WTC11 (cell line): Measurements from ENCODE around the gene FADS6. TPM values are rescaled to one million over a fixed set of nuclear protein-coding genes. Genes with fewer than 3 reads are reported as not detected.

ENCODE experiments used
- ATAC-seq: fragments of 200-7000 bp; cut with Tn5 transposase; 2 replicates; pipeline ENCODE4 v1.10.0; 2021; ENCODE audit warnings: mild to moderate bottlenecking, moderate library complexity
- CTCF ChIA-PET: fragments of 300-600 bp; sonication (Branson Sonifier 250); formaldehyde crosslinking; loops from one replicate; lab custom pipeline; 2021; ENCODE audit warnings: antibody characterized with exemption; lab: Charles Lee
- POLR2A ChIA-PET: fragments of 350-600 bp; sonication (Branson Sonifier 250); formaldehyde crosslinking; loops from one replicate; lab custom pipeline; 2021; ENCODE audit warnings: antibody characterized with exemption; lab: Charles Lee
- DNase-seq: peaks from one replicate; pipeline ENCODE4 v3.0.0; 2021; ENCODE audit warnings: low spot score
- H3K27ac Mint-ChIP-seq: 2 replicates; pipeline ENCODE4 v1.8.0; 2021; ENCODE audit warnings: mixed read lengths
- H3K27me3 Mint-ChIP-seq: 2 replicates; pipeline ENCODE4 v1.8.0; 2021; ENCODE audit warnings: low read depth, mild to moderate bottlenecking, moderate library complexity, mixed read lengths
- H3K36me3 Mint-ChIP-seq: 2 replicates; pipeline ENCODE4 v1.8.0; 2021; ENCODE audit warnings: mixed read lengths
- H3K4me1 Mint-ChIP-seq: 2 replicates; pipeline ENCODE4 v1.8.0; 2022; ENCODE audit warnings: mixed read lengths
- H3K4me3 Mint-ChIP-seq: 2 replicates; pipeline ENCODE4 v1.8.0; 2021; ENCODE audit warnings: mild to moderate bottlenecking, moderate library complexity, mixed read lengths
- H3K9me3 Mint-ChIP-seq: 2 replicates; pipeline ENCODE4 v1.8.0; 2021; ENCODE audit warnings: mixed read lengths
- ATF2 ChIP-seq: sonication (generic); formaldehyde crosslinking; IDR thresholded peaks from 2 replicates; pipeline ENCODE4 v1.8.1; 2022; ENCODE audit warnings: low read depth, missing genetic modification reagents, borderline replicate concordance
- CREB1 ChIP-seq: sonication (generic); formaldehyde crosslinking; IDR thresholded peaks from 2 replicates; pipeline ENCODE4 v1.8.0; 2023; ENCODE audit warnings: mild to moderate bottlenecking, missing genetic modification reagents
- CTCF ChIP-seq: fragments of 200-600 bp; IDR thresholded peaks from 2 replicates; pipeline ENCODE4 v1.8.0; 2022; ENCODE audit warnings: antibody characterized with exemption
- EMX1 ChIP-seq: fragments of 250-450 bp; sonication (Bioruptor Pico); IDR thresholded peaks from 2 replicates; pipeline ENCODE4 v1.8.0; 2021; ENCODE audit warnings: mild to moderate bottlenecking
- ESRRA ChIP-seq: sonication (generic); formaldehyde crosslinking; IDR thresholded peaks from 2 replicates; pipeline ENCODE4 v1.8.1; 2022; ENCODE audit warnings: mild to moderate bottlenecking, missing genetic modification reagents, borderline replicate concordance
- GRHL2 ChIP-seq: fragments of 250-450 bp; sonication (Bioruptor Pico); IDR thresholded peaks from 2 replicates; pipeline ENCODE4 v1.8.0; 2022; ENCODE audit warnings: mild to moderate bottlenecking, moderate library complexity; ENCODE audit not compliant: insufficient replicate concordance, severe bottlenecking
- GTF2I ChIP-seq: fragments of 250-450 bp; sonication (Bioruptor Pico); conservative IDR thresholded peaks from 2 replicates; pipeline ENCODE4 v1.4.0; 2021; ENCODE audit warnings: mild to moderate bottlenecking
- IRF2 ChIP-seq: sonication (generic); formaldehyde crosslinking; IDR thresholded peaks from 2 replicates; pipeline ENCODE4 v1.8.0; 2022; ENCODE audit warnings: low read depth, missing genetic modification reagents, borderline replicate concordance
- KAT7 ChIP-seq: sonication (generic); formaldehyde crosslinking; IDR thresholded peaks from 2 replicates; pipeline ENCODE4 v1.8.1; 2023; ENCODE audit warnings: missing genetic modification reagents, mild to moderate bottlenecking, borderline replicate concordance
- NFE2L1 ChIP-seq: sonication (generic); formaldehyde crosslinking; IDR thresholded peaks from 2 replicates; pipeline ENCODE4 v1.8.1; 2023; ENCODE audit warnings: missing genetic modification reagents
- NR2C2 ChIP-seq: sonication (generic); formaldehyde crosslinking; IDR thresholded peaks from 2 replicates; pipeline ENCODE4 v1.8.0; 2022; ENCODE audit warnings: mild to moderate bottlenecking, missing genetic modification reagents
- RORB ChIP-seq: fragments of 250-450 bp; sonication (Bioruptor Pico); IDR thresholded peaks from 2 replicates; pipeline ENCODE4 v1.9.0; 2021; ENCODE audit warnings: mild to moderate bottlenecking
- SOX15 ChIP-seq: fragments of 250-450 bp; sonication (Bioruptor Pico); IDR thresholded peaks from 2 replicates; pipeline ENCODE4 v1.9.0; 2021; ENCODE audit warnings: mild to moderate bottlenecking
- TEAD1 ChIP-seq: sonication (generic); formaldehyde crosslinking; IDR thresholded peaks from 2 replicates; pipeline ENCODE4 v1.8.0; 2022; ENCODE audit warnings: mild to moderate bottlenecking, missing genetic modification reagents
- USF1 ChIP-seq: sonication (generic); formaldehyde crosslinking; IDR thresholded peaks from 2 replicates; pipeline ENCODE4 v1.8.0; 2022; ENCODE audit warnings: mild to moderate bottlenecking, missing genetic modification reagents
- ZNF121 ChIP-seq: sonication (generic); formaldehyde crosslinking; IDR thresholded peaks from 2 replicates; pipeline ENCODE4 v1.8.0; 2023; ENCODE audit warnings: missing genetic modification reagents
- ZNF138 ChIP-seq: sonication (generic); formaldehyde crosslinking; conservative IDR thresholded peaks from 2 replicates; pipeline ENCODE4 v1.8.1; 2022; ENCODE audit warnings: mild to moderate bottlenecking, moderate library complexity, missing genetic modification reagents
- ZNF219 ChIP-seq: sonication (generic); formaldehyde crosslinking; IDR thresholded peaks from 2 replicates; pipeline ENCODE4 v1.8.0; 2023; ENCODE audit warnings: missing genetic modification reagents, mild to moderate bottlenecking, borderline replicate concordance
- ZNF263 ChIP-seq: sonication (generic); formaldehyde crosslinking; IDR thresholded peaks from 2 replicates; pipeline ENCODE4 v1.8.1; 2022; ENCODE audit warnings: low read depth, mild to moderate bottlenecking, moderate library complexity, missing genetic modification reagents
- ZNF317 ChIP-seq: sonication (generic); formaldehyde crosslinking; IDR thresholded peaks from 2 replicates; pipeline ENCODE4 v1.8.1; 2023; ENCODE audit warnings: low read depth, mild to moderate bottlenecking, moderate library complexity, missing genetic modification reagents, borderline replicate concordance
- ZNF396 ChIP-seq: fragments of 250-450 bp; sonication (Bioruptor Pico); IDR thresholded peaks from 2 replicates; pipeline ENCODE4 v1.8.0; 2021; ENCODE audit warnings: mild to moderate bottlenecking, moderate library complexity, borderline replicate concordance
- ZNF671 ChIP-seq: fragments of 250-450 bp; sonication (Bioruptor Pico); IDR thresholded peaks from 2 replicates; pipeline ENCODE4 v1.8.0; 2021; ENCODE audit warnings: mild to moderate bottlenecking
- total RNA-seq: library from RNA; stranded (reverse); gene quantifications from 3 replicates; pipeline ENCODE4 v1.2.3, GENCODE V29; 2021
- TF ChIP-seq, protein P1 (sequence below): sonication (generic); formaldehyde crosslinking; IDR thresholded peaks from 2 replicates; pipeline ENCODE4 v1.8.1; 2022; ENCODE audit warnings: mild to moderate bottlenecking, moderate library complexity, missing genetic modification reagents
- TF ChIP-seq, protein P2 (sequence below): sonication (generic); formaldehyde crosslinking; IDR thresholded peaks from 2 replicates; pipeline ENCODE4 v1.8.0; 2022; ENCODE audit warnings: missing genetic modification reagents

FADS6 gene
- total RNA-seq, 1 experiment from 2014 or later: 1.2 TPM

DNA sequence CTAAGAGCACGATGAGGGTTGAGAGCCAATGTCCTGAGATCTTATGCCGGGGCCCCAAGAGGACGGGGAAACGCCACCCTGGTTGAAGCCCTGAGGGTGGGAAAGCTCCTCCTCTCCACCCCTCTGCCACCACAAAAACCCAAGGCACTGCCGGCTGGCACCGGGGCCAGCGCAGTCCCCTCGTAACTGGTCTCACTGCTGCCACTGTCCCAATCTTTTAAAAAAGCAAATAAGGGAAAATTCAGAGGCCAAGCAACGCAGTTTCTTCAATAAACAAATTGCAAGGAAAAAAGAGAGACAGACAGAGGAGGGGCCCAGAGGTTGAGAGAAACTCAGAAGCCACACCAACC, 40.4 kb downstream of the FADS6 start:
- Mint-ChIP-seq H3K36me3 (no peaks in the 10 kb centered on the region), H3K4me1 (peaks cover 9% of the 10 kb centered on the region), H3K27ac (no peak overlapping the region), H3K9me3 (no peaks in the 10 kb centered on the region), H3K4me3 (peak overlapping the region; percentile 79), H3K27me3 (peaks cover 94% of the 10 kb centered on the region)
- CTCF ChIA-PET: interaction anchor here (0.6 to 12.3 kb wide), 22 partner anchors 9 to 338 kb away, joined by 3 to 347 read pairs (median 8); partner anchors contain the start of genes FDXR, GRIN2C, OTOP2 and RAB37
- ATAC-seq (peak; percentile 5), DNase-seq (no peak)
- TF ChIP-seq GRHL2 (CRISPR knock-in tag) (no peak), EMX1 (CRISPR knock-in tag) (no peak), ZNF671 (CRISPR knock-in tag) (no peak), ZNF396 (CRISPR knock-in tag) (no peak), IRF2 (CRISPR knock-in tag) (no peak), USF1 (no peak), ZNF138 (CRISPR knock-in tag) (no peak), NR2C2 (CRISPR knock-in tag) (no peak), ATF2 (CRISPR knock-in tag) (no peak), CREB1 (CRISPR knock-in tag) (no peak), ZNF219 (no peak), CTCF (no peak)
- POLR2A ChIA-PET: interaction anchor here (0.5 to 1.8 kb wide), 6 partner anchors 8 to 28 kb away, joined by 3 to 9 read pairs (median 6); partner anchors contain the start of gene FDXR

DNA sequence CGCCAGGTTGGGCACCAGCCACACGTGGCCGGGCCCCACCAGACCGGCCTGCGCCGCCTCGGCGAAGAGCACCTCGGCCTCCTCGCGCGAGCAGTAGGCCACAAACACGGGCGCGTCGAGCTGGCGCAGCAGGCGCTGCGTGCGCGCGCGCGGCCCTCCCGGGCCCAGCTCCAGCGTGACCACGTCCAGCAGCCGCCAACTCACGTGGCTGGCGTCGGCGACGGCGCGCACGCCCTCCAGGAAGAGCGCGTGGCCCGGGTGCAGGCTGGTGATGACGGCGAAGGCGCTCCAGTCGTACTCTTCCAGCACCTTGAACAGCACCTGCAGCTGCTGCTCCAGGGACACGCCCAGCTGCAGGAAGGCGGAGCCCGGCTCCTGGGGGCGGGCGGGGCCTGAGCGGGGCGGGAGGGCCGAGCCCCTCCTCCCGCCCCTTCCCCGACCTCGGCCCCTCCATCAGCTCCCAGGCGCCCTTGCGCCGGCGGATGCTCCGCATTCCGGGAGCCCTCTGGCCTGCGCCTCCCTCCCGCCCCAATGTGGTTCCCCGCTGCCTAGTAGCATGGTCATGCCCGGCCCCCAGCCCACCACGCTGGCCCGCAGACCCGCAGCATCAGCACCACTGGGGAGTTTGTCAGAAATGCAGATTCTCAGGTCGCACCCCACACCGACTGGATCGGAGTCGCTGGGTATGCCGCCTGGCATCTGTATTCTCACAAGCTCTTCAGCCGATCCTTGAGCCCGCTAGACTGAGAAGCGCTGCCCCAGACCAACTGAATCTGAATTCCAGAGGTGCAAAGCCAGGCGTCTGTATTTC, 41.0 kb downstream of the FADS6 start:
- Mint-ChIP-seq H3K27ac (no peak overlapping the region), H3K4me1 (peaks cover 9% of the 10 kb centered on the region), H3K4me3 (peak overlapping the region; percentile 79), H3K36me3 (no peaks in the 10 kb centered on the region), H3K9me3 (no peaks in the 10 kb centered on the region), H3K27me3 (peaks cover 91% of the 10 kb centered on the region)
- ChIA-PET CTCF (interaction anchor here (0.6 to 12.3 kb wide), 25 partner anchors 9 to 339 kb away, joined by 3 to 347 read pairs (median 7); partner anchors contain the start of genes FDXR, GRIN2C, NAT9 and OTOP2), POLR2A (interaction anchor here (0.5 to 1.8 kb wide), 6 partner anchors 9 to 79 kb away, joined by 5 to 9 read pairs (median 6); partner anchors contain the start of gene FDXR)
- DNase-seq (peak; percentile 89), ATAC-seq (peak; percentile 90)
- TF ChIP-seq ZNF317 (CRISPR knock-in tag) (peak; percentile 74), RORB (CRISPR knock-in tag) (no peak), ZNF219 (peak; percentile 96), KAT7 (CRISPR knock-in tag) (peak; percentile 74), ESRRA (CRISPR knock-in tag) (peak; percentile 96), NFE2L1 (CRISPR knock-in tag) (peak; percentile 94), TEAD1 (CRISPR knock-in tag) (peak; percentile 99), ZNF263 (CRISPR knock-in tag) (peak; percentile 79), CTCF (no peak), ZNF121 (CRISPR knock-in tag) (peak; percentile 50; the same call in 1 of the 2 replicates), GTF2I (CRISPR knock-in tag) (no peak), SOX15 (CRISPR knock-in tag) (no peak), ZNF138 (CRISPR knock-in tag) (peak; percentile 95)
- TF ChIP-seq, protein P1, sequence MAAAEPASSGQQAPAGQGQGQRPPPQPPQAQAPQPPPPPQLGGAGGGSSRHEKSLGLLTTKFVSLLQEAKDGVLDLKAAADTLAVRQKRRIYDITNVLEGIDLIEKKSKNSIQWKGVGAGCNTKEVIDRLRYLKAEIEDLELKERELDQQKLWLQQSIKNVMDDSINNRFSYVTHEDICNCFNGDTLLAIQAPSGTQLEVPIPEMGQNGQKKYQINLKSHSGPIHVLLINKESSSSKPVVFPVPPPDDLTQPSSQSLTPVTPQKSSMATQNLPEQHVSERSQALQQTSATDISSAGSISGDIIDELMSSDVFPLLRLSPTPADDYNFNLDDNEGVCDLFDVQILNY (CRISPR knock-in tag): peak; percentile 97
- TF ChIP-seq, protein P2, sequence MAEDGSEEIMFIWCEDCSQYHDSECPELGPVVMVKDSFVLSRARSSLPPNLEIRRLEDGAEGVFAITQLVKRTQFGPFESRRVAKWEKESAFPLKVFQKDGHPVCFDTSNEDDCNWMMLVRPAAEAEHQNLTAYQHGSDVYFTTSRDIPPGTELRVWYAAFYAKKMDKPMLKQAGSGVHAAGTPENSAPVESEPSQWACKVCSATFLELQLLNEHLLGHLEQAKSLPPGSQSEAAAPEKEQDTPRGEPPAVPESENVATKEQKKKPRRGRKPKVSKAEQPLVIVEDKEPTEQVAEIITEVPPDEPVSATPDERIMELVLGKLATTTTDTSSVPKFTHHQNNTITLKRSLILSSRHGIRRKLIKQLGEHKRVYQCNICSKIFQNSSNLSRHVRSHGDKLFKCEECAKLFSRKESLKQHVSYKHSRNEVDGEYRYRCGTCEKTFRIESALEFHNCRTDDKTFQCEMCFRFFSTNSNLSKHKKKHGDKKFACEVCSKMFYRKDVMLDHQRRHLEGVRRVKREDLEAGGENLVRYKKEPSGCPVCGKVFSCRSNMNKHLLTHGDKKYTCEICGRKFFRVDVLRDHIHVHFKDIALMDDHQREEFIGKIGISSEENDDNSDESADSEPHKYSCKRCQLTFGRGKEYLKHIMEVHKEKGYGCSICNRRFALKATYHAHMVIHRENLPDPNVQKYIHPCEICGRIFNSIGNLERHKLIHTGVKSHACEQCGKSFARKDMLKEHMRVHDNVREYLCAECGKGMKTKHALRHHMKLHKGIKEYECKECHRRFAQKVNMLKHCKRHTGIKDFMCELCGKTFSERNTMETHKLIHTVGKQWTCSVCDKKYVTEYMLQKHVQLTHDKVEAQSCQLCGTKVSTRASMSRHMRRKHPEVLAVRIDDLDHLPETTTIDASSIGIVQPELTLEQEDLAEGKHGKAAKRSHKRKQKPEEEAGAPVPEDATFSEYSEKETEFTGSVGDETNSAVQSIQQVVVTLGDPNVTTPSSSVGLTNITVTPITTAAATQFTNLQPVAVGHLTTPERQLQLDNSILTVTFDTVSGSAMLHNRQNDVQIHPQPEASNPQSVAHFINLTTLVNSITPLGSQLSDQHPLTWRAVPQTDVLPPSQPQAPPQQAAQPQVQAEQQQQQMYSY (CRISPR knock-in tag): peak; percentile 70
